VCaP (cell line): Measurements from ENCODE around the gene TSHR.

Source experiments
- H3K27ac ChIP-seq: fragments of 450-650 bp; 2 replicates; pipeline ENCODE4 v1.5.1; 2017
- CTCF ChIP-seq: fragments of 450-650 bp; conservative IDR thresholded peaks from 2 replicates; pipeline ENCODE4 v1.5.1; 2017; ENCODE audit warnings: mild to moderate bottlenecking, moderate library complexity

Gene TSHR

DNA sequence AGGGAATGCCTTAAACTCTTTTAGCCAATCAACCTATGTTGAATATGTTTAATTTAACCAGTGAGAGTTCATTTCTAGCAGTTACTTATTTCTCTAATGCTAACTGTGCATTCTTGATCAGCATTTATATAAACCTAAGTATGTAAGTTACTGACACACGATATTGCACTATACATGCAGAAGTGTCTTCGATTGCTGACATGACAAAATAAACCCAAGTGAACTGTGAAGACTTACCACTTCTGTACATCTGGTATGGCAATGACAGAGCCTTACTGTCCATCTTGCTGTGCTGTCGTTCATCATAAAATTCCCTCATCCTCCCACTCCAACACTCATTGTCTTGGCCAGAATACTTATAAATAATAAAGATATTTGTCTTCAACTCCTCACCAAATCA is 131.8 kb downstream of the TSHR start:
- H3K27ac ChIP-seq: no peak overlapping the region
- no peak for TF ChIP-seq CTCF

DNA sequence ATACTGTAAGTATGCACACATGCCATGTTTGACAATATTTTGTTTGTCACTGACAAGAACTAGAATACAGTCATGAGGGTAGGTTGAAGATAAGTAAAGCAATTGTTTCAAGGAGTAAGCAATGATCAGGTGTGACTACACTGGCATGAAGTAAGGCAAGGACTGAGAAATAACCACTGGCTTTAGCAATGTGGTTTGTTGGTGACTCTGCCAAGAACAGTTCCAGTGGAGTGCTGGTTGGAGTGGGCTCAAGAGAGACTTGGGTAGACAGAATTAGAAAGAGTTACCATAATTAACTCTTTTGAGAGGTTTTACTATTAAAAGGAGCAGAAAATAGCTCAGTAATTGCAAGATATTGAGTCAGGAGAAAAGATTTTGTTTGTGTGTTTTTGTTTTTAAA is 135.7 kb downstream of the TSHR start:
- no peak for TF ChIP-seq CTCF
- no peak overlapping the region for H3K27ac ChIP-seq

DNA sequence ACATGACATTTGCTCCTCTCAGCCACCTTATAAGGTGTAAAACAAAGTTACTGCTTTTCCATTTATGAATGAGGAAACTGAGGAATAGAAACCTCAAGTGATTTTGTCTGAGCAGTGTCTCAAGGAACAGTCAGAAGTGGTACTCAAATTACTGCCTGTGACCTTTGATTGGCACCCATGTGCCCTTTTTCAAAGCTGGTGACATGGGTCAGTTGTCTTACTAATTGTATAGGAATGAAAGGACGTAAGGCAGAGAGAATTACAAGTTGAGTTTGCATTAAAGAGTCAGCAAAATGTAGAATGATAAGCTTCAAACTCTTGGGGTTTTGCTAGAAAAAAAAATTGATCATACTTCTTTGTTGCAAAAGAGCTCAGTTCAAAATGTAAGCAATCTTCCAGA is 136.2 kb downstream of the TSHR start:
- TF ChIP-seq CTCF: no peak

GRCh38 chr14:81093651-81094050 is 138.2 kb downstream of the TSHR start:
- no peak for TF ChIP-seq CTCF

More for the DNA sequence above, 136.2 kb downstream of the TSHR start:
- H3K27ac ChIP-seq: no peak overlapping the region

GRCh38 chr14:81095539-81095938 is 140.1 kb downstream of the TSHR start:
- no peak for TF ChIP-seq CTCF
- no peak overlapping the region for H3K27ac ChIP-seq

More at GRCh38 chr14:81093651-81094050, 138.2 kb downstream of the TSHR start:
- no peak overlapping the region for H3K27ac ChIP-seq

DNA sequence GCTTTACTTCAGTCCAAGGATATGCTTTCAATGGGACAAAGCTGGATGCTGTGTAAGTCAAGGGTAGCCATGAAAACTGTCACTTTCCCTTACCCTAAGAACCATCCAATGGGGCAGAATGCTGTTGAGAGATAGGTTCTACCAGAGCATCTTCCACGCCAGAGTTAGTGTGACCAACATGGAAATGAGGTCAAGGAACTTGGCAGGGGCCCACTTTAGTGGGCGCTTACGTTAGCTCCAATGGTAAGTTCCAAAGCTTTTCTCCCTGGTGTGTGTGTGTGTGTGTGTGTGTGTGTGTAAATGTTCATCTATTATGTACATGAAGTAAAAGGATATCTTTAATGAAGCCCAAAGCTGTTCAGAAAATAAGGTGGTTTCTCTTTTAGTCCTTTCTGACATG is 141.2 kb downstream of the TSHR start:
- no peak overlapping the region for H3K27ac ChIP-seq
- TF ChIP-seq CTCF: no peak

DNA sequence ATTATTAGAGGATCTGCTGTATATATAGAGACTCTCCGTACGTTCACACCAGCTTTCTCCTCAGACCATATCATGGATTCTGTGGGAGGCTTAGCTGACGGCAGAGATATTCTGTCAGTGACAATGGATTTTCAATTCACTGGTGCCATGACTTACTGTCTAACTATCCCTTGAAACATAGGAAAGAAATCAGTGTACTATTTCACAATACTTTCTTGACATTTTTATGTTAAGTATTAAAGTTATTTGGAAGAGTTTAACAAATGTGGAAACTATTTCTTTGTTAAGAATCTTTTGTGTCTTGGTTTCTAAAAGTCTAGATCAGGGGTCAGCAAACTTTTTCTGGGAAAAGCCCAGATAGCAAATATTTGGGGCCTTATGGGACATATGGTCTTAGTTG is 146.8 kb downstream of the TSHR start:
- no peak overlapping the region for H3K27ac ChIP-seq
- TF ChIP-seq CTCF: no peak

DNA sequence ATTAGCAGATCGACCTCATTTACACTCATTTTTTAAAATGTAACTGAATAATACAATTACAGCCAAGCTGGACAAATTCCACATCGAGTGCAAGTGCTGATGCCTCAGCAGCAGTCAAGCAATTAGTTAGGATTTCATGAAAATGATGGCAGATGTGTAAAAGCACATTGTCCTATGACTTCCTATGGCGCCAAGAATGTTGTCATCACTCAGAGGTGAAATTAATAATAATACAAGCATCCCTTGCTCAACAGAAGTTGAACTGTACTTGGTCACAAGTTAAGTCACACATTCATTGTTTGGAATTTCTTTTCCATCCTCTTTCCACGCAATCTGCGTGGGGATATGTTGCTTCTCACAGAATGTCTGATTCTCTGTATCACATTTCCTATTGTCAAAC is 148.0 kb downstream of the TSHR start:
- TF ChIP-seq CTCF: no peak
- H3K27ac ChIP-seq: no peak overlapping the region
